Naive thymus-derived CD4-positive, alpha-beta T cell (primary cell): Measurements from ENCODE around the gene PIK3R1. TPM values are rescaled to one million over a fixed set of nuclear protein-coding genes. Genes with fewer than 3 reads are reported as not detected.

Experiments
- ATAC-seq: fragments of 150-1000 bp; cut with Tn5 transposase; 2 replicates; pipeline ENCODE4 v1.10.0; 2021; ENCODE audit warnings: mild to moderate bottlenecking, moderate library complexity
- CTCF ChIA-PET: fragments of 350-600 bp; sonication (Branson Sonifier 250); formaldehyde crosslinking; loops from one replicate; lab custom pipeline; 2021; ENCODE audit warnings: antibody characterized with exemption; lab: Charles Lee
- POLR2A ChIA-PET: fragments of 350-600 bp; sonication (Branson Sonifier 250); formaldehyde crosslinking; loops from one replicate; lab custom pipeline; 2021; ENCODE audit warnings: antibody characterized with exemption, inconsistent platforms; lab: Charles Lee
- DNase-seq, 9 donors: peaks; one replicate each; pipeline versions ENCODE4 v3.0.0 to v3.0.0-alpha.2; 2020 to 2022; ENCODE audit warnings: mixed read lengths in 1 of 9
- H3K27ac ChIP-seq: one replicate; pipeline ENCODE4 v1.7.0; 2013; ENCODE audit warnings: mild to moderate bottlenecking, low read depth, low read length, moderate library complexity
- H3K27me3 ChIP-seq, 2 donors: one replicate each; pipeline ENCODE4 v1.7.0; 2013; ENCODE audit warnings: low read length in 2 of 2, mild to moderate bottlenecking in 2 of 2, moderate library complexity in 2 of 2; ENCODE audit not compliant: control insufficient read depth in 2 of 2, insufficient read depth in 2 of 2
- H3K36me3 ChIP-seq, 3 experiments: 1 replicate in 2 of 3; 2 replicates in 1 of 3; pipeline ENCODE4 v1.7.0; 2013; ENCODE audit warnings: low read length in 3 of 3, mild to moderate bottlenecking in 3 of 3, moderate library complexity in 1 of 3; ENCODE audit not compliant: insufficient read depth in 3 of 3, control insufficient read depth in 2 of 3
- H3K4me1 ChIP-seq, 2 donors: one replicate each; pipeline ENCODE4 v1.7.0; 2013; ENCODE audit warnings: low read length in 2 of 2, mild to moderate bottlenecking in 2 of 2, moderate library complexity in 1 of 2; ENCODE audit not compliant: control insufficient read depth in 2 of 2, insufficient read depth in 2 of 2
- H3K4me3 ChIP-seq: 2 replicates; pipeline ENCODE4 v1.7.0; 2013; ENCODE audit warnings: mild to moderate bottlenecking, low read length
- H3K9me3 ChIP-seq, 3 experiments: 1 replicate in 2 of 3; 2 replicates in 1 of 3; pipeline ENCODE4 v1.7.0; 2013; ENCODE audit warnings: low read length in 3 of 3; ENCODE audit not compliant: control insufficient read depth in 2 of 3
- H3K27ac Mint-ChIP-seq, 9 donors: one replicate each; pipeline ENCODE4 v1.8.0; 2020 to 2022; ENCODE audit warnings: mixed read lengths in 9 of 9, mild to moderate bottlenecking in 8 of 9, moderate library complexity in 5 of 9, inconsistent platforms in 2 of 9
- H3K27me3 Mint-ChIP-seq, 5 donors: one replicate each; pipeline ENCODE4 v1.8.0; 2021 to 2022; ENCODE audit warnings: mixed read lengths in 5 of 5, mild to moderate bottlenecking in 1 of 5
- H3K36me3 Mint-ChIP-seq, 5 donors: one replicate each; pipeline ENCODE4 v1.8.0; 2020 to 2022; ENCODE audit warnings: mixed read lengths in 5 of 5, mild to moderate bottlenecking in 3 of 5, inconsistent platforms in 1 of 5
- H3K4me1 Mint-ChIP-seq, 7 donors: one replicate each; pipeline ENCODE4 v1.8.0; 2020 to 2022; ENCODE audit warnings: mixed read lengths in 7 of 7, mild to moderate bottlenecking in 3 of 7, inconsistent platforms in 1 of 7
- H3K4me3 Mint-ChIP-seq, 10 donors: one replicate each; pipeline ENCODE4 v1.8.0; 2020 to 2022; ENCODE audit warnings: mild to moderate bottlenecking in 10 of 10, mixed read lengths in 10 of 10, moderate library complexity in 6 of 10, inconsistent platforms in 2 of 10
- H3K9me3 Mint-ChIP-seq, 11 donors: one replicate each; pipeline ENCODE4 v1.8.0; 2020 to 2022; ENCODE audit warnings: mixed read lengths in 11 of 11, mild to moderate bottlenecking in 4 of 11, inconsistent platforms in 1 of 11, moderate library complexity in 1 of 11
- intact Hi-C, 2 donors: fragments of 100-400 bp; cut with micrococcal nuclease; formaldehyde crosslinking; loops; one replicate each; pipeline ENCODE4 v1.15.1; 2023
- polyA plus RNA-seq, 2 donors: library from polyadenylated mRNA; unstranded; fragments of 300-500 nt; fragmentation: Illumina TruSeq; gene quantifications; one replicate each; pipeline ENCODE4 v1.2.3, GENCODE V29; 2021
- total RNA-seq, 6 experiments: library from RNA in 5 of 6; stranded (reverse) in 5 of 6; gene quantifications; 1 replicate in 5 of 6; 2 replicates in 1 of 6; pipeline ENCODE4 v1.2.3 and lab custom pipeline; 2021 to 2026

The PIK3R1 gene
- total and polyA plus RNA-seq, 7 experiments from 2014 or later, result 72.0 to 207 (median 119) TPM

DNA sequence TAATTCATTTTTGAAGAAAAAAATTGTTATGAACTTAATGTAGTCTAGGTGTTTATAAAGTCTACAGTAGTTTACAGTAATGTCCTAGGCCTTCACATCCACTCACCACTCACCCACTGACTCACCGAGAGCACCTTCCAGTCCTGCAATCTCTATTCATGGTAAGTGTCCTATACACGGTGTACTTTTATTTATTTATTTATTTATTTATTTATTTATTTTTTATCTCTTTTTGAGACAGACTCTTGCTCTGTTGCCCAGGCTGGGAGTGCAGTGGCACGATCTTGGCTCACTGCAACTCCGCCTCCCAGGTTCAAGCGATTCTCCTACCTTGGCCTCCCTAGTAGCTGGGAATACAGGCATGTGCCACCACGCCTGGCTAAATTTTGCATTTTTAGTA lies 39.3 kb upstream of the PIK3R1 start:
- no peaks in the 10 kb centered on the region for H3K9me3 ChIP-seq
- no peaks in the 10 kb centered on the region for H3K36me3 ChIP-seq
- ChIA-PET CTCF (interaction anchor here (0.6 kb wide), 1 partner anchor 764 kb away, joined by 4 read pairs; no protein-coding TSS in a partner anchor), POLR2A (no interaction called here)
- H3K4me3 Mint-ChIP-seq, result no peak overlapping the region
- no peaks in the 10 kb centered on the region for H3K9me3 Mint-ChIP-seq
- intact Hi-C loops, result no loop called here
- no peaks in the 10 kb centered on the region for H3K27me3 Mint-ChIP-seq
- H3K27ac ChIP-seq, result no peak overlapping the region
- H3K36me3 Mint-ChIP-seq, result peaks cover 0 to 4% (median 0%) of the 10 kb centered on the region in 5 donors
- H3K27me3 ChIP-seq, result no peaks in the 10 kb centered on the region
- no peak for DNase-seq
- no peak overlapping the region for H3K27ac Mint-ChIP-seq
- H3K4me1 Mint-ChIP-seq, result no peaks in the 10 kb centered on the region
- H3K4me1 ChIP-seq, result no peaks in the 10 kb centered on the region
- no peak overlapping the region for H3K4me3 ChIP-seq
- no peak for ATAC-seq

DNA sequence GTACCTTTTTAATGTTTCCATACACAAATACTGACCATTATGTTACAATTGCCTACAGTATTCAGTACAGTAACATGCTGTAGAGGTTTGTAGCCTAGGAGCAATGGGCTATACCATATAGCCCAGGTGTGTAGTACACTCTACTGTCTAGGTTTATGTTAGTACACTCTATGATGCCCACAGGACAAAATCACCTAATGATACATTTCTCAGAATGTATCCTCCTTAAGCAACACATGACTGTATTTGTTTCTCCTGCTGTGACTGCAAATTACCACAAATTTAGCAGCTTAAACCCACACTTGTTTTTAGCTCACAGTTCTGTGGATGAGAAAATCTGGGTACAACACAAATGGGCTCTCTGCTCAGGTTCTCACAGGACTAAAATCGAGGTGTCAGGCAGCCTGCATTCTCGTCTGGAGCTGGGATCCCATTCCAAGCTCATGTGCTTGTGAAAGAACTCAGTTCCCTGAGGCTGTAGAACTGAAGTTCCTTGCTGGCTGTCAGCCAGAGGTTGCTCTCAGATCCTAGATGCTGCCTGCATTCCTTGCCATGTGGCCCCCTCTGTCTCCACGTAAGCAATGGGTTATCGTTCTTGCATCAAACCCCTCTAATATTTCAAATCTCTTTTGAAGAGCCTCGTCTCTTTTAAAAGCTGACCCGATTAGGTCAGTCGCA lies 38.6 kb upstream of the PIK3R1 start:
- H3K36me3 ChIP-seq, result no peaks in the 10 kb centered on the region
- no peaks in the 10 kb centered on the region for H3K9me3 ChIP-seq
- H3K4me1 Mint-ChIP-seq, result peaks cover 0 to 6% (median 0%) of the 10 kb centered on the region in 7 donors
- H3K27me3 Mint-ChIP-seq, result no peaks in the 10 kb centered on the region
- ATAC-seq (no peak), DNase-seq (no peak)
- peaks cover 0 to 4% (median 0%) of the 10 kb centered on the region in 5 donors for H3K36me3 Mint-ChIP-seq
- no peak overlapping the region for H3K27ac ChIP-seq
- H3K4me1 ChIP-seq, result no peaks in the 10 kb centered on the region
- no peak overlapping the region for H3K27ac Mint-ChIP-seq
- CTCF ChIA-PET, result no interaction called here
- H3K9me3 Mint-ChIP-seq, result no peaks in the 10 kb centered on the region
- POLR2A ChIA-PET, result no interaction called here
- H3K27me3 ChIP-seq, result no peaks in the 10 kb centered on the region
- H3K4me3 Mint-ChIP-seq, result no peak overlapping the region
- intact Hi-C loops, result no loop called here
- H3K4me3 ChIP-seq, result no peak overlapping the region

DNA sequence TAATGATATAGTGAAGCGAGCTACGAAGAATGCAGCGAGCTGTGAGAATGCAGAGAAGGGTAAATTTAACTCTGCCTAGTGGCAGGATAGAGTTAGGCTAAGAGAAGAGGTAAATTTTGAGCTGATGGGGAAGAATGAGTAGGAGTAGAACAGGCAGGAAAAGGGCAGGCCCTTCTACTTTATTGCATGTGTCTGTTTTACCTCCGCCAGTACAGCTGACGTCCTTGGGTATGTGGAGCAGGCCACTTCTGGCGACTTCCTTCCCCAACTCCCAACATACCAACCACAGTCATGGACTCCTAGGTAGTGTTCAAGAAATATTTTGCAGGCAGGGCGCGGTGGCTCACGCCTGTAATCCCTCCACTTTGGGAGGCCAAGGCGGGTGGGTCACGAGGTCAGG lies 37.9 kb upstream of the PIK3R1 start:
- Histone ChIP-seq H3K27me3 (no peaks in the 10 kb centered on the region), H3K36me3 (no peaks in the 10 kb centered on the region), H3K27ac (no peak overlapping the region), H3K9me3 (no peaks in the 10 kb centered on the region), H3K4me1 (no peaks in the 10 kb centered on the region), H3K4me3 (no peak overlapping the region)
- Mint-ChIP-seq H3K9me3 (no peaks in the 10 kb centered on the region), H3K36me3 (peaks cover 0 to 4% (median 0%) of the 10 kb centered on the region in 5 donors), H3K27ac (peak overlapping the region in 1 of 9 donors; percentile 65), H3K27me3 (no peaks in the 10 kb centered on the region), H3K4me3 (no peak overlapping the region), H3K4me1 (peaks cover 0 to 7% (median 0%) of the 10 kb centered on the region in 7 donors)
- intact Hi-C loops, result no loop called here
- no peak for ATAC-seq
- POLR2A ChIA-PET, result no interaction called here
- DNase-seq, result no peak
- CTCF ChIA-PET, result interaction anchor here (0.7 kb wide), 1 partner anchor 16 kb away, joined by 3 read pairs; no protein-coding TSS in a partner anchor

DNA sequence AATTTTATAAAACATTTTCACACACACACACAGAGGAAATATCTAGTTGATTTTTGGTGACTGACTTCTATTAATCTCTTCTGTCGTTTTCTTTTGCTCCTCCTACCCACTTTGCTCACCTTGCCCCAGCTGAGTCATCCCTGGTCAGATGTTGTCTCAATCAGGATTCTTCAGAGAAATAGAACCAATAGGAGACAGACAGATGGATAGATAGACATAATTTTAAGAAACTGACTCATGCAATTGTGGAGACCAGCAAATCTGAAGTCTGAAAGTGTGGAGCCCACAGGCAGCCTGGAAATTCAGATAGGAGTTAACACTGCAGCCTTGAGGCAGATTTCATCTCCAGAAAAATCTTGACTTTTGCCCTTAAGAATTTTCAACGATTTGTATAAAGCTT lies 37.0 kb upstream of the PIK3R1 start:
- Histone ChIP-seq H3K9me3 (no peaks in the 10 kb centered on the region), H3K4me3 (no peak overlapping the region), H3K4me1 (no peaks in the 10 kb centered on the region), H3K36me3 (no peaks in the 10 kb centered on the region), H3K27ac (no peak overlapping the region), H3K27me3 (no peaks in the 10 kb centered on the region)
- Mint-ChIP-seq H3K36me3 (peaks cover 0 to 4% (median 0%) of the 10 kb centered on the region in 5 donors), H3K4me1 (peaks cover 0 to 7% (median 0%) of the 10 kb centered on the region in 7 donors), H3K4me3 (no peak overlapping the region), H3K27me3 (no peaks in the 10 kb centered on the region), H3K27ac (no peak overlapping the region), H3K9me3 (no peaks in the 10 kb centered on the region)
- no peak for DNase-seq
- ChIA-PET POLR2A (no interaction called here), CTCF (no interaction called here)
- no peak for ATAC-seq
- intact Hi-C loops, result no loop called here

DNA sequence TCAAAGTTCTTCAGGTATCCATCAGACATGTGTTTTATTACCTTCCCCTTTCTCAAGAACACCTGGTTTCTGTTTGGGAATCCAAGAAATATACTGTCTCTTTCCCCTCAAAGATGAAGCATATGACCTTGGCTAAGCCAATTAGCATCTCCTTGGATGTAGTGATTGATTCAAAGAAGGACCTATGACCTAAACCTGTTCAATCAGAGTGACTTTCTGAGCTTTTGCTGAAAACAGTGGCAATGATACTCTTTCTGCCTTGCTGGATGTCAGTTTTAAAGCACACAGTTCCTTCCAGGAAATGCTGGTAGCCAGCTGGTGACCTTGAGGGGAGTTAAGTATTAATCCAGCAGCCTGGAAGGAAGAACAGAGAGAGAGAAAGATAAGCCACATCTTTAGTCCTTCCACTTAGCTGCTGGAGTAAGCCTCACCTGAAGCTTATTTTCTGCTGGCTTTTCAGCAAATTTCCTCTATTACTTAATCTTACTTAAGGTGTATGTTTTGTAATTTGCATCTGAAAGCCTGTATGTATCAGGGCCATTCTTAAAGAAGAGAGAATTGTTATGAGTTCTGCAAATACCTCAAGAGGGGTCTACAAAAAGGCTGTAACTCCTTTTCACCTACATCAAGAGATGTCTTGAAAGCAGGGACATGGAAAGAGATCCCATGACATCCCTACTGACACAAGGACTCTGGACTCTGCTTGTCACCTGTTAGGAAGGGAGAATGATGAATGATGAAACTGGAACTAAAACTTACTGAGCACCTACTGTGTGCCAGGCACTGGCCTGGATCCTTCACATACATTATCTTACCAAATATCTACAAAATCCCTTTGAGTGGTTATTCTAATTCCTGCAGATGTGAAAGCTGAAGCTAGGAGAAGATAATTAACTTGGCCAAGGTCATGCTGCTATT lies 35.2 kb upstream of the PIK3R1 start:
- H3K4me1 ChIP-seq, result no peaks in the 10 kb centered on the region
- no peaks in the 10 kb centered on the region for H3K9me3 ChIP-seq
- ChIA-PET POLR2A (no interaction called here), CTCF (no interaction called here)
- H3K36me3 Mint-ChIP-seq, result peaks cover 0 to 4% (median 0%) of the 10 kb centered on the region in 5 donors
- no peak overlapping the region for H3K4me3 Mint-ChIP-seq
- no peak overlapping the region for H3K27ac ChIP-seq
- no peak for DNase-seq
- intact Hi-C loops, result no loop called here
- peaks cover 0 to 7% (median 0%) of the 10 kb centered on the region in 7 donors for H3K4me1 Mint-ChIP-seq
- H3K27me3 ChIP-seq, result no peaks in the 10 kb centered on the region
- peak overlapping the region in 1 of 9 donors; percentile 53 for H3K27ac Mint-ChIP-seq
- ATAC-seq, result no peak
- H3K36me3 ChIP-seq, result no peaks in the 10 kb centered on the region
- no peak overlapping the region for H3K4me3 ChIP-seq
- no peaks in the 10 kb centered on the region for H3K27me3 Mint-ChIP-seq
- H3K9me3 Mint-ChIP-seq, result no peaks in the 10 kb centered on the region

DNA sequence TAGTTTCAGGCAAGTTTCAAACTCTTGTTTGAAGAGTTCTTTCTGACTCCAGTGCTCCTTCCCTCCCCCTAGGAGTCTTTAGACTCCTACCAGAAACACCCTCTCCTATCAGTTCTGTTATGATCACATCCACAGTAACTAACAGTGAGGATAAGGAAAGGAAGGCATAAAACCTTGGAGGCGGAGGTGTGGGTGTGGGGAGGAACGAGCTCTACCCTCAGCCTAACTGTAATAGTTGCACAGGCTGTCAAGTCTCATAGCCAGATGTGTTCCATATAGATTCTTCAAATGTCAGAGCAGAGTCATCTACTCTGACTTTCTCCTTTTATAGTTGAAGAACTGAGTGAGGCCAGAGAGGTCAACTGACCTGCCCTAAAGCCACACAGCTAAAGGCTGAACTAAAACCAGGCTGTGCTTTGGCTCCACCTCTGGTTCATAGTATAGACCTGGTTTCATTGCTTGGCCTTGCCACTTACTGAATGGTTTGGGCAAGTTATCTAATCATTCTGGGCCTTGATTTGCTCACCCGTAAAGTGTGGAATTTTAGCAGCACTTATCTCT lies 34.4 kb upstream of the PIK3R1 start:
- H3K27ac Mint-ChIP-seq, result peak overlapping the region in 1 of 9 donors; percentile 53
- H3K36me3 Mint-ChIP-seq, result peaks cover 0 to 4% (median 0%) of the 10 kb centered on the region in 5 donors
- no peaks in the 10 kb centered on the region for H3K27me3 Mint-ChIP-seq
- ChIA-PET CTCF (interaction anchor here (0.6 kb wide), 1 partner anchor 840 kb away, joined by 4 read pairs; no protein-coding TSS in a partner anchor), POLR2A (no interaction called here)
- intact Hi-C loops, result no loop called here
- H3K9me3 Mint-ChIP-seq, result no peaks in the 10 kb centered on the region
- peaks cover 0 to 7% (median 0%) of the 10 kb centered on the region in 7 donors for H3K4me1 Mint-ChIP-seq
- Histone ChIP-seq H3K4me3 (no peak overlapping the region), H3K9me3 (no peaks in the 10 kb centered on the region), H3K27ac (no peak overlapping the region), H3K4me1 (no peaks in the 10 kb centered on the region), H3K36me3 (no peaks in the 10 kb centered on the region), H3K27me3 (no peaks in the 10 kb centered on the region)
- DNase-seq (no peak), ATAC-seq (no peak)
- H3K4me3 Mint-ChIP-seq, result no peak overlapping the region
